Fibroblast of lung (primary cell): ENCODE measurements around the gene MOGAT1.

Source experiments
- EZH2 ChIP-seq: IDR thresholded peaks from 2 replicates; pipeline ENCODE4 v1.5.1; 2012; ENCODE audit warnings: low read length, control low read depth, mild to moderate bottlenecking; ENCODE audit errors: missing control alignments
- TF ChIP-seq, protein P1 (sequence below), 2 donors: IDR thresholded peaks in 1 of 2; conservative IDR thresholded peaks in 1 of 2; 1 replicate in 1 of 2; 2 replicates in 1 of 2; pipeline ENCODE4 v1.5.1; 2011 to 2012; ENCODE audit warnings: low read length in 2 of 2, control low read depth in 1 of 2, inconsistent platforms in 1 of 2, low read depth in 1 of 2, mild to moderate bottlenecking in 1 of 2

- TF ChIP-seq EZH2 = no peak
- TF ChIP-seq, protein P1, sequence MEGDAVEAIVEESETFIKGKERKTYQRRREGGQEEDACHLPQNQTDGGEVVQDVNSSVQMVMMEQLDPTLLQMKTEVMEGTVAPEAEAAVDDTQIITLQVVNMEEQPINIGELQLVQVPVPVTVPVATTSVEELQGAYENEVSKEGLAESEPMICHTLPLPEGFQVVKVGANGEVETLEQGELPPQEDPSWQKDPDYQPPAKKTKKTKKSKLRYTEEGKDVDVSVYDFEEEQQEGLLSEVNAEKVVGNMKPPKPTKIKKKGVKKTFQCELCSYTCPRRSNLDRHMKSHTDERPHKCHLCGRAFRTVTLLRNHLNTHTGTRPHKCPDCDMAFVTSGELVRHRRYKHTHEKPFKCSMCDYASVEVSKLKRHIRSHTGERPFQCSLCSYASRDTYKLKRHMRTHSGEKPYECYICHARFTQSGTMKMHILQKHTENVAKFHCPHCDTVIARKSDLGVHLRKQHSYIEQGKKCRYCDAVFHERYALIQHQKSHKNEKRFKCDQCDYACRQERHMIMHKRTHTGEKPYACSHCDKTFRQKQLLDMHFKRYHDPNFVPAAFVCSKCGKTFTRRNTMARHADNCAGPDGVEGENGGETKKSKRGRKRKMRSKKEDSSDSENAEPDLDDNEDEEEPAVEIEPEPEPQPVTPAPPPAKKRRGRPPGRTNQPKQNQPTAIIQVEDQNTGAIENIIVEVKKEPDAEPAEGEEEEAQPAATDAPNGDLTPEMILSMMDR (conservative IDR thresholded peaks at IDR 0.05 in 1 of 2, IDR thresholded peaks at IDR 0.05 in 1 of 2; ENCODE audit: low read depth in 1 of 2, low read length in 2 of 2) = no peak
Observed at GRCh38 chr2:222750533-222750932, 79.1 kb downstream of the MOGAT1 start.
